Activated CD8-positive, alpha-beta memory T cell treated with anti-CD3 and anti-CD28 coated beads, Interleukin-2, amount 50 U/mL, for 4 hours (primary cell): ENCODE measurements around the gene CELF2.

Experiments used
- DNase-seq: peaks from one replicate; pipeline ENCODE4 v3.0.0-alpha.2; 2020

The CELF2 gene

GRCh38 chr10:11206676-11207559, 189.2 kb downstream of the CELF2 start:
- no peak for DNase-seq

GRCh38 chr10:11207560-11207844, 189.8 kb downstream of the CELF2 start:
- DNase-seq = no peak

GRCh38 chr10:11208243-11208642, 190.6 kb downstream of the CELF2 start:
- DNase-seq = no peak

- no peak for DNase-seq
These were observed 191.5 kb downstream of the CELF2 start for GRCh38 chr10:11208908-11209829.

- no peak for DNase-seq
These were observed 192.1 kb downstream of the CELF2 start for GRCh38 chr10:11209830-11210181.

- no peak for DNase-seq
These were observed 192.7 kb downstream of the CELF2 start for GRCh38 chr10:11210211-11210922.

GRCh38 chr10:11212288-11213085, 194.8 kb downstream of the CELF2 start:
- DNase-seq = no peak

- DNase-seq = no peak
These were observed 195.5 kb downstream of the CELF2 start for GRCh38 chr10:11213137-11213536.

- no peak for DNase-seq
These were observed 196.7 kb downstream of the CELF2 start for GRCh38 chr10:11214407-11214806.

- DNase-seq = no peak
These were observed 197.8 kb downstream of the CELF2 start for GRCh38 chr10:11215471-11215870.

- DNase-seq = no peak
These were observed 199.8 kb downstream of the CELF2 start for GRCh38 chr10:11217521-11217920.

- no peak for DNase-seq
These were observed 200.7 kb downstream of the CELF2 start for GRCh38 chr10:11218395-11218794.

GRCh38 chr10:11219431-11219830, 201.8 kb downstream of the CELF2 start:
- no peak for DNase-seq

- no peak for DNase-seq
These were observed 205.4 kb downstream of the CELF2 start for GRCh38 chr10:11223081-11223480.

GRCh38 chr10:11223507-11224140, 206.0 kb downstream of the CELF2 start:
- DNase-seq = no peak

- no peak for DNase-seq
These were observed 206.6 kb downstream of the CELF2 start for GRCh38 chr10:11224321-11224720.

GRCh38 chr10:11224792-11225416, 207.2 kb downstream of the CELF2 start:
- DNase-seq = no peak

GRCh38 chr10:11225935-11226334, 208.3 kb downstream of the CELF2 start:
- DNase-seq = peak; percentile 53

- DNase-seq = no peak
These were observed 209.4 kb downstream of the CELF2 start for GRCh38 chr10:11227103-11227502.

GRCh38 chr10:11229893-11230292, 212.2 kb downstream of the CELF2 start:
- DNase-seq = no peak

- no peak for DNase-seq
These were observed 213.0 kb downstream of the CELF2 start for GRCh38 chr10:11230498-11231167.
